Tibial nerve (tissue), 4 donors: Measurements from ENCODE around the gene G6PC2. TPM values are rescaled to one million over a fixed set of nuclear protein-coding genes. Genes with fewer than 3 reads are reported as not detected.

Experiments
- DNase-seq, 2 donors: peaks; one replicate each; pipeline ENCODE4 v3.0.0-alpha.2; 2019; ENCODE audit warnings: low spot score in 2 of 2
- H3K27ac ChIP-seq, 4 donors: fragments of 200-600 bp; sonication (generic) in 3 of 4; one replicate each; pipeline ENCODE4 v1.5.1; 2017 to 2019; ENCODE audit warnings: mild to moderate bottlenecking in 1 of 4
- H3K27me3 ChIP-seq, 2 donors: fragments of 200-600 bp; sonication (generic) in 1 of 2; one replicate each; pipeline versions ENCODE4 v1.5.1 to v1.6.0; 2017 to 2019
- H3K36me3 ChIP-seq, 3 donors: fragments of 200-600 bp; sonication (generic); one replicate each; pipeline ENCODE4 v1.5.1; 2018 to 2019
- H3K4me1 ChIP-seq, 4 donors: fragments of 200-600 bp; sonication (generic) in 3 of 4; one replicate each; pipeline ENCODE4 v1.5.1; 2017 to 2019
- H3K4me3 ChIP-seq, 4 donors: fragments of 200-600 bp; sonication (generic) in 3 of 4; one replicate each; pipeline ENCODE4 v1.5.1; 2017 to 2019; ENCODE audit warnings: mild to moderate bottlenecking in 1 of 4, moderate library complexity in 1 of 4
- H3K9me3 ChIP-seq, 4 donors: fragments of 200-600 bp; sonication (generic) in 3 of 4; one replicate each; pipeline ENCODE4 v1.5.1; 2017 to 2019
- EP300 ChIP-seq, 2 donors: sonication (generic); formaldehyde crosslinking; IDR thresholded peaks; one replicate each; pipeline ENCODE4 v1.6.1; 2017; ENCODE audit warnings: antibody characterized with exemption in 2 of 2, mild to moderate bottlenecking in 1 of 2
- POLR2A ChIP-seq, 2 donors: fragments of 450-650 bp; IDR thresholded peaks; one replicate each; pipeline ENCODE4 v1.6.1; 2017; ENCODE audit warnings: antibody characterized with exemption in 2 of 2, mild to moderate bottlenecking in 2 of 2, moderate library complexity in 2 of 2
- WGBS, 2 donors: methylation state at CpG; one replicate each; pipeline ENCODE4 v1.1.5; 2018; 5-methylcytosine and 5-hydroxymethylcytosine counted together
- total RNA-seq, 4 donors: library from RNA; depleted of rRNA; stranded (reverse); fragments of >200 nt; gene quantifications; one replicate each; pipeline ENCODE4 v1.1.0, GENCODE V29; 2016
- TF ChIP-seq, protein P1 (sequence below), 5 experiments: fragments of 200-600 bp in 3 of 5; fragments of 450-650 bp in 2 of 5; sonication (generic) in 3 of 5; IDR thresholded peaks; one replicate each; pipeline ENCODE4 v1.5.1; 2016 to 2019; ENCODE audit warnings: antibody characterized with exemption in 5 of 5, mild to moderate bottlenecking in 3 of 5, moderate library complexity in 2 of 5

Gene G6PC2
- total RNA-seq, 4 donors from 2014 or later: not detected

DNA sequence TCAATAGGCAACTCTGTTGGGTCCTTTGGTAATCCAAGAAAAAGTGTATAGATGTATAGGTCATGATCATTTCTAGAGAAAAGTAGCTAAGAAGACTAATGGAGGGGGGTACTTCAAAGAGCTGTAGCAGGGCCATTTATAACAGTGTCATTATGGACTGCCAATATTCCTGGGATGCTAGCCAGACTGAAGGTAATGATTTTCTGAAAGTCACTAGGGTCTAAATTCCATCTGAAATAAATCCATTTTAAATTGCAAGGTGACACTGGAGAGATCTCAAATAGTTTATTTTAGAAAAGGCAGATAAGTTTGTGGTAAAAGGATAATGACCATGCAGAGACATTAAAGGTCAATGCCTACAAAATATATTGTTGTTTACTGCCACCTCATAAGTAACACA, 6.4 kb upstream of the G6PC2 start:
- no peaks in the 10 kb centered on the region for H3K36me3 ChIP-seq
- no peak for DNase-seq
- TF ChIP-seq EP300 (IDR thresholded peaks at IDR 0.05): no peak
- TF ChIP-seq, protein P1, sequence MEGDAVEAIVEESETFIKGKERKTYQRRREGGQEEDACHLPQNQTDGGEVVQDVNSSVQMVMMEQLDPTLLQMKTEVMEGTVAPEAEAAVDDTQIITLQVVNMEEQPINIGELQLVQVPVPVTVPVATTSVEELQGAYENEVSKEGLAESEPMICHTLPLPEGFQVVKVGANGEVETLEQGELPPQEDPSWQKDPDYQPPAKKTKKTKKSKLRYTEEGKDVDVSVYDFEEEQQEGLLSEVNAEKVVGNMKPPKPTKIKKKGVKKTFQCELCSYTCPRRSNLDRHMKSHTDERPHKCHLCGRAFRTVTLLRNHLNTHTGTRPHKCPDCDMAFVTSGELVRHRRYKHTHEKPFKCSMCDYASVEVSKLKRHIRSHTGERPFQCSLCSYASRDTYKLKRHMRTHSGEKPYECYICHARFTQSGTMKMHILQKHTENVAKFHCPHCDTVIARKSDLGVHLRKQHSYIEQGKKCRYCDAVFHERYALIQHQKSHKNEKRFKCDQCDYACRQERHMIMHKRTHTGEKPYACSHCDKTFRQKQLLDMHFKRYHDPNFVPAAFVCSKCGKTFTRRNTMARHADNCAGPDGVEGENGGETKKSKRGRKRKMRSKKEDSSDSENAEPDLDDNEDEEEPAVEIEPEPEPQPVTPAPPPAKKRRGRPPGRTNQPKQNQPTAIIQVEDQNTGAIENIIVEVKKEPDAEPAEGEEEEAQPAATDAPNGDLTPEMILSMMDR (IDR thresholded peaks at IDR 0.05): no peak
- TF ChIP-seq POLR2A (IDR thresholded peaks at IDR 0.05): no peak
- no peaks in the 10 kb centered on the region for H3K9me3 ChIP-seq
- peaks cover 0 to 9% (median 2%) of the 10 kb centered on the region in 4 donors for H3K4me1 ChIP-seq
- H3K4me3 ChIP-seq: no peak overlapping the region
- H3K27ac ChIP-seq: no peak overlapping the region
- no peaks in the 10 kb centered on the region for H3K27me3 ChIP-seq

DNA sequence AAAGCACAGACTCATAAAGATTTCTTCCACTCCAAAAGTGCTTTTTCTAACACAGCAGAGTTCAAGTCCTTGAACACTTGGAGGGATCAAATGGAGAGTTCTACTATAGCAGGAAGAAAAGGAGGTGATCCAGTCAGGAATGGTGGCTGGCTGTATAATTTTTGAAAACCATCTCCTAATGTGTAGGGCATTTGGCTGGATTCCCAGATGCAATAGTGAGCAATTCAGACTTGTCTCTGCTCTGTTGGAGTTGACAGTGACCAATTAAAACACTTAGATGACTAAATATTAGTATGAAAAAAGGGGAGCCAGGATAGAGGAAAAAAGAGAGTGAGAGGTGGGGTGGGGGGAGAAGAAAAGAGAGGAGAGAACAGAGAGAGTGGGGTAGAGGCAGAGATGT, 5.3 kb upstream of the G6PC2 start:
- no peak overlapping the region for H3K4me3 ChIP-seq
- no peaks in the 10 kb centered on the region for H3K4me1 ChIP-seq
- H3K27me3 ChIP-seq: no peaks in the 10 kb centered on the region
- TF ChIP-seq, protein P1 (IDR thresholded peaks at IDR 0.05): no peak
- TF ChIP-seq POLR2A (IDR thresholded peaks at IDR 0.05) (no peak), EP300 (IDR thresholded peaks at IDR 0.05) (no peak)
- H3K9me3 ChIP-seq: no peaks in the 10 kb centered on the region
- H3K27ac ChIP-seq: no peak overlapping the region
- no peaks in the 10 kb centered on the region for H3K36me3 ChIP-seq
- no peak for DNase-seq

DNA sequence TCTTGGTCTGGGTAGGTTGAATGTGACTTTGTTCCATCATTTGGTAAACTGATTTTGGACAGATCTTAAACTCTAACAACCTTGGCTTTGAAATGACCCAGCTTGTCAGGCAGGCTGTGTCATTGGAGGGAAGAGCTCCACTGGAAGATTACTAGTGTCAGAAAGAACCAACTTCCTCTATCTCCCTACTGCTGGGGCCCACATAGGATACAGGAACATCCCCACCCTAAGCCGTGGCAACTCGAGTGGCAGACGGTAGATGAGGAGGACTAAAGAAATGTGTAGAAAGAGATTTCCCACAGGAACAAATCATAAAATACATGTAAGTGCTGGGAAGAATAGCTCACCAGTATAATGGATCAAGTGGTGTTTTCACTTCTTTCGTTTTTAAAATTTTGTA, 4.3 kb upstream of the G6PC2 start:
- H3K4me3 ChIP-seq: no peak overlapping the region
- H3K9me3 ChIP-seq: no peaks in the 10 kb centered on the region
- no peaks in the 10 kb centered on the region for H3K4me1 ChIP-seq
- no peak for TF ChIP-seq POLR2A (IDR thresholded peaks at IDR 0.05)
- H3K36me3 ChIP-seq: no peaks in the 10 kb centered on the region
- H3K27me3 ChIP-seq: no peaks in the 10 kb centered on the region
- 61 to 63% methylated on average over 4 of the region's 4 CpGs for WGBS, 2 donors
- DNase-seq: no peak
- no peak overlapping the region for H3K27ac ChIP-seq

DNA sequence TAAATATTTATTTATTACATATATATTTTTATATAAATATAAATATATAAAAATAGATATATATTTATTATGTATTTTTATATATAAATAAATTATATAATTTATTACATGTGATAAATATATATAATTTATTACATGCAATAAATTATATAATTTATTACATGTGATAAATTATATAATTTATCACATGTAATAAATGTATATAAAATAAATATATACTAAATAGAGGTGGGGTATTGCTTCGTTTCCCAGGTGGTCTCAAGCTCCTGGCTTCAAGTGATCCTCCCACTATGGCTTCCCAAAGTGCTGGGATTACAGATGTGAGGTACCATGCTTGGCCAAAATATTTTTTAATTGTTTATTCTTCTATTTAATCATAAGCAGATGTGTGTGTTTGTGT, 3.6 kb upstream of the G6PC2 start:
- H3K4me3 ChIP-seq: no peak overlapping the region
- 81 to 82% methylated on average over 1 of the region's 1 CpG for WGBS, 2 donors
- DNase-seq: no peak
- H3K9me3 ChIP-seq: no peaks in the 10 kb centered on the region
- no peak overlapping the region for H3K27ac ChIP-seq
- H3K36me3 ChIP-seq: no peaks in the 10 kb centered on the region
- no peaks in the 10 kb centered on the region for H3K27me3 ChIP-seq
- no peaks in the 10 kb centered on the region for H3K4me1 ChIP-seq
- TF ChIP-seq POLR2A (IDR thresholded peaks at IDR 0.05): no peak
- TF ChIP-seq, protein P1 (IDR thresholded peaks at IDR 0.05): no peak
- TF ChIP-seq EP300 (IDR thresholded peaks at IDR 0.05): no peak

DNA sequence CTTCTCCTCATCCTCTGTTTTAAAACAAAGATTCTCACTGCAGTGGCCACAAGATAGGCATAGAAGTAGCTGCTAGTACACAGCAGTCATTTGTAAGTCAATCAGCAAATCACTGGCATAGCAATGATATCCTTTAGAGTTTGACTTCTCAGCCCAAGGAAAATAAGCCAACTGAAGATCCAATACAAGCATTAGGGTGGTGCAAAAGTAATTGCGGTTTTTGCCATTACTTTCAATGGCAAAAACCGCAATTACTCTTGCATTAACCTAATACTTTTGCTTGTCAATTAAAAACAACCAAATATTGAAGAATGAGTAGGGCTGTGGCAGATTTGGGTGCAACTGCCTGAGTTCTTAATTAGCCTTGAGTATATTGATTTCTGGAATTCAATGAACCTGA, 2.8 kb downstream of the G6PC2 start:
- no peak overlapping the region for H3K4me3 ChIP-seq
- no peak overlapping the region for H3K27ac ChIP-seq
- no peaks in the 10 kb centered on the region for H3K27me3 ChIP-seq
- WGBS, 2 donors: 93 to 98% methylated on average over 2 of the region's 2 CpGs
- TF ChIP-seq POLR2A (IDR thresholded peaks at IDR 0.05): no peak
- TF ChIP-seq, protein P1 (IDR thresholded peaks at IDR 0.05): no peak
- DNase-seq: no peak
- H3K9me3 ChIP-seq: no peaks in the 10 kb centered on the region
- no peaks in the 10 kb centered on the region for H3K4me1 ChIP-seq
- no peaks in the 10 kb centered on the region for H3K36me3 ChIP-seq

DNA sequence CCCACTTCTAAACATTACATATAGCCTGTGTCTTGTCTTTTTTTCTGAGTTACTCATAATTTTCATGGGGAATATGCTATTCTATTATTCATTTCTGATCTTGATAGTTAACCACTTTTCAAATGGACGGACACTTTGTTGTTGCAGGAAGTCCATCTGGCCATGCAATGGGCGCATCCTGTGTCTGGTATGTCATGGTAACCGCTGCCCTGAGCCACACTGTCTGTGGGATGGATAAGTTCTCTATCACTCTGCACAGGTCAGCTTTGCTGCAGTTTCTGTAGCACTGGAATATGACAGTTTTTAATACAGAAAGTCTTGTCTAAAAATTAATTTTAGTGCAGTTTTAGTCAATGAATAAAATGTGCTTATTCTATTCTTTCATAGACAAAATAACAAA, 3.3 kb downstream of the G6PC2 start:
- DNase-seq: no peak
- TF ChIP-seq, protein P1 (IDR thresholded peaks at IDR 0.05): no peak
- no peak for TF ChIP-seq EP300 (IDR thresholded peaks at IDR 0.05)
- H3K4me1 ChIP-seq: no peaks in the 10 kb centered on the region
- no peaks in the 10 kb centered on the region for H3K27me3 ChIP-seq
- no peaks in the 10 kb centered on the region for H3K36me3 ChIP-seq
- no peak overlapping the region for H3K27ac ChIP-seq
- WGBS, 2 donors: 94 to 96% methylated on average over 3 of the region's 3 CpGs
- no peak overlapping the region for H3K4me3 ChIP-seq
- no peaks in the 10 kb centered on the region for H3K9me3 ChIP-seq
